Transverse colon (tissue), 4 donors: ENCODE measurements around the gene PEX13. TPM values are rescaled to one million over a fixed set of nuclear protein-coding genes. Genes with fewer than 3 reads are reported as not detected.
"Not testable (repeated sequence)": the region's sequence is repeated elsewhere in the genome, so short reads cannot be mapped to it uniquely, and the experiment has no call there.

Source experiments
- DNase-seq: peaks from one replicate; pipeline ENCODE4 v3.0.0-alpha.2; 2019
- H3K27ac ChIP-seq, 4 donors: fragments of 200-600 bp; sonication (generic); 2 replicates each; pipeline ENCODE4 v1.5.1; 2016 to 2018; ENCODE audit warnings: inconsistent platforms in 4 of 4
- H3K27me3 ChIP-seq: fragments of 200-600 bp; sonication (generic); 2 replicates; pipeline ENCODE4 v1.5.1; 2017; ENCODE audit warnings: inconsistent platforms
- H3K36me3 ChIP-seq, 4 donors: fragments of 200-600 bp; sonication (generic); 2 replicates each; pipeline ENCODE4 v1.5.1; 2017 to 2019; ENCODE audit warnings: inconsistent platforms in 4 of 4
- H3K4me1 ChIP-seq, 4 donors: fragments of 200-600 bp; sonication (generic); 2 replicates each; pipeline ENCODE4 v1.5.1; 2017 to 2020; ENCODE audit warnings: inconsistent platforms in 4 of 4
- H3K4me3 ChIP-seq, 4 donors: fragments of 200-600 bp; sonication (generic); 1 replicate in 1 of 4; 2 replicates in 3 of 4; pipeline versions ENCODE4 v1.5.1 to v1.6.1; 2017 to 2019; ENCODE audit warnings: inconsistent platforms in 4 of 4
- H3K9me3 ChIP-seq, 2 donors: fragments of 200-600 bp; sonication (generic); 2 replicates each; pipeline ENCODE4 v1.5.1; 2017 to 2019; ENCODE audit warnings: inconsistent platforms in 2 of 2
- EP300 ChIP-seq: sonication (generic); formaldehyde crosslinking; IDR thresholded peaks from one replicate; pipeline ENCODE4 v1.6.1; 2017; ENCODE audit warnings: antibody characterized with exemption, low read depth
- POLR2A ChIP-seq: fragments of 450-650 bp; IDR thresholded peaks from one replicate; pipeline ENCODE4 v1.6.1; 2016; ENCODE audit warnings: antibody characterized with exemption, mild to moderate bottlenecking, moderate library complexity
- POLR2AphosphoS5 ChIP-seq, 3 donors: sonication (generic); formaldehyde crosslinking; IDR thresholded peaks; one replicate each; pipeline ENCODE4 v1.6.1; 2016; ENCODE audit warnings: antibody characterized with exemption in 3 of 3
- WGBS, 2 donors: methylation state at CpG; one replicate each; pipeline ENCODE4 v1.1.5; 2018; ENCODE audit warnings: low coverage in 1 of 2; 5-methylcytosine and 5-hydroxymethylcytosine counted together
- in situ Hi-C, 4 donors: fragments of 200-750 bp; cut with MboI; loops; one replicate each; pipeline versions ENCODE4 v1.15.0 to v1.15.1; 2017; ENCODE audit warnings: low sequenced_read_pairs in 3 of 4, low pct_ligation_motif_present in 1 of 4, low pct_unique_long_range_greater_than_20kb in 1 of 4
- intact Hi-C: fragments of 100-400 bp; cut with DNase I; formaldehyde crosslinking; loops from one replicate; pipeline ENCODE4 v1.15.1; 2023; ENCODE audit warnings: low total_unique reads
- total RNA-seq, 4 donors: library from RNA; depleted of rRNA; stranded (reverse); fragments of >200 nt; gene quantifications; one replicate each; pipeline ENCODE4 v1.1.0, GENCODE V29; 2016
- TF ChIP-seq, protein P1 (sequence below), 5 experiments: fragments of 200-600 bp in 3 of 5; fragments of 450-650 bp in 2 of 5; sonication (generic) in 3 of 5; IDR thresholded peaks; 1 replicate in 2 of 5; 2 replicates in 3 of 5; pipeline ENCODE4 v1.5.1; 2016 to 2017; ENCODE audit warnings: antibody characterized with exemption in 5 of 5, inconsistent platforms in 3 of 5, mild to moderate bottlenecking in 2 of 5, moderate library complexity in 1 of 5

PEX13 gene
- total RNA-seq, 4 donors from 2014 or later, result 20.2 to 44.1 (median 34.6) TPM

- 69 to 75% methylated on average over 2 to 3 of the region's 3 CpGs for WGBS, 2 donors
- H3K4me3 ChIP-seq, result no peak overlapping the region
- H3K4me1 ChIP-seq, result no peaks in the 10 kb centered on the region
- no peak overlapping the region for H3K27ac ChIP-seq
- H3K27me3 ChIP-seq, result no peaks in the 10 kb centered on the region
- H3K9me3 ChIP-seq, result no peaks in the 10 kb centered on the region
- in situ Hi-C loops, result no loop called here
- TF ChIP-seq, protein P1, sequence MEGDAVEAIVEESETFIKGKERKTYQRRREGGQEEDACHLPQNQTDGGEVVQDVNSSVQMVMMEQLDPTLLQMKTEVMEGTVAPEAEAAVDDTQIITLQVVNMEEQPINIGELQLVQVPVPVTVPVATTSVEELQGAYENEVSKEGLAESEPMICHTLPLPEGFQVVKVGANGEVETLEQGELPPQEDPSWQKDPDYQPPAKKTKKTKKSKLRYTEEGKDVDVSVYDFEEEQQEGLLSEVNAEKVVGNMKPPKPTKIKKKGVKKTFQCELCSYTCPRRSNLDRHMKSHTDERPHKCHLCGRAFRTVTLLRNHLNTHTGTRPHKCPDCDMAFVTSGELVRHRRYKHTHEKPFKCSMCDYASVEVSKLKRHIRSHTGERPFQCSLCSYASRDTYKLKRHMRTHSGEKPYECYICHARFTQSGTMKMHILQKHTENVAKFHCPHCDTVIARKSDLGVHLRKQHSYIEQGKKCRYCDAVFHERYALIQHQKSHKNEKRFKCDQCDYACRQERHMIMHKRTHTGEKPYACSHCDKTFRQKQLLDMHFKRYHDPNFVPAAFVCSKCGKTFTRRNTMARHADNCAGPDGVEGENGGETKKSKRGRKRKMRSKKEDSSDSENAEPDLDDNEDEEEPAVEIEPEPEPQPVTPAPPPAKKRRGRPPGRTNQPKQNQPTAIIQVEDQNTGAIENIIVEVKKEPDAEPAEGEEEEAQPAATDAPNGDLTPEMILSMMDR (IDR thresholded peaks at IDR 0.05), result no peak
- no peak for TF ChIP-seq POLR2A
- TF ChIP-seq POLR2AphosphoS5 (IDR thresholded peaks at IDR 0.05), result no peak
- TF ChIP-seq EP300, result no peak
- intact Hi-C loops, result no loop called here
- H3K36me3 ChIP-seq, result no peaks in the 10 kb centered on the region
- DNase-seq, result no peak
Observed at GRCh38 chr2:60980071-60980815, 37.3 kb upstream of the PEX13 start.

DNA sequence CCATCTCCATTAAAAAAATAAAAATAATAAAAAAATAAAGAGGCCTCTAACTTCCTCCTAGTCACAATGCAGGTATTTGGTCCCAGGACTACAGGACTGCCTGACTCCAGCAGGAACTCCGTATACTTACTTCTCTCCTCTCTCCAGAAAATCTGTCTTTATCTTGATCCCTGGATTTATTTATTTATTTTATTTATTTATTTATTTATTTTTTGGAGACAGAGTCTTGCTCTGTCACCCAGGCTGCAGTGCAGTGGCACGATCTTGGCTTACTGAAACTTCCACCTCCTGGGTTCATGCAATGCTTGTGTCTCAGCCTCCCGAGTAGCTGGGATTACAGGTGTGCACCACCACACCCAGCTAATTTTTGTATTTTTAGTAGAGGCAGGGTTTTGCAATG, 35.5 kb upstream of the PEX13 start:
- in situ Hi-C loops, DNase-seq: not testable (repeated sequence)

GRCh38 chr2:60984720-60985119, 32.8 kb upstream of the PEX13 start:
- DNase-seq, result no peak
- H3K4me3 ChIP-seq, result no peak overlapping the region
- H3K27me3 ChIP-seq, result no peaks in the 10 kb centered on the region
- 67 to 85% methylated on average over 1 of the region's 1 CpG for WGBS, 2 donors
- no peaks in the 10 kb centered on the region for H3K9me3 ChIP-seq
- H3K36me3 ChIP-seq, result no peaks in the 10 kb centered on the region
- in situ Hi-C loops (no loop called here), intact Hi-C loops (no loop called here)
- H3K4me1 ChIP-seq, result no peaks in the 10 kb centered on the region
- TF ChIP-seq POLR2A, result no peak
- no peak for TF ChIP-seq POLR2AphosphoS5 (IDR thresholded peaks at IDR 0.05)
- TF ChIP-seq, protein P1 (IDR thresholded peaks at IDR 0.05), result no peak
- no peak for TF ChIP-seq EP300
- H3K27ac ChIP-seq, result no peak overlapping the region

More for the DNA sequence above, 35.5 kb upstream of the PEX13 start:
- H3K27me3 ChIP-seq, H3K9me3 ChIP-seq, H3K4me3 ChIP-seq, intact Hi-C loops, H3K27ac ChIP-seq, H3K36me3 ChIP-seq, H3K4me1 ChIP-seq: not testable (repeated sequence)
- 96 to 100% methylated on average over 3 of the region's 3 CpGs for WGBS, 2 donors

DNA sequence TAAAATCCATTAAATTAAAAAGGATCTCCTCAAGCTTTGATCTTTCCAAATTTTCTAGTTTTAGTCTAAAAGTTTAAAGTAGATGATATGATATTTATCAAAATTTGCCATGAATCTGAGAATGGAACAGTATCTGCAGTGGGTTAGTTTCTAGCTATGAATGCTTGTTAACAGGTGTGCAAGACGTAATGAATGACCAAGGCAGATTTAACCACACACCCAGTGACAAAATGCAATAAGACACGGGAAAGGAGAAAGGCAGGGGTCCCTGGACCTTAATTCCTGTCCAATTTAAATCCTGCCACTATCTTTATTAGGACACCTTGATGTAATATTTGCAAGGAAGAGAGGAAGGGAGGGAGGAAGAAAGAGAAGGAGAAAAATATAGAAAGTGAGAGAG, 30.5 kb upstream of the PEX13 start:
- DNase-seq, result no peak

GRCh38 chr2:60987656-60988055, 29.9 kb upstream of the PEX13 start:
- H3K9me3 ChIP-seq, H3K27me3 ChIP-seq, H3K36me3 ChIP-seq, H3K4me3 ChIP-seq, DNase-seq, in situ Hi-C loops, H3K27ac ChIP-seq, intact Hi-C loops, H3K4me1 ChIP-seq: not testable (repeated sequence)
- 88 to 91% methylated on average over 8 of the region's 8 CpGs for WGBS, 2 donors

More for the DNA sequence above, 30.5 kb upstream of the PEX13 start:
- Histone ChIP-seq H3K27me3 (no peaks in the 10 kb centered on the region), H3K4me3 (no peak overlapping the region), H3K9me3 (peaks cover 0 to 6% of the 10 kb centered on the region in 2 donors), H3K36me3 (no peaks in the 10 kb centered on the region), H3K4me1 (no peaks in the 10 kb centered on the region), H3K27ac (no peak overlapping the region)
- TF ChIP-seq POLR2AphosphoS5 (IDR thresholded peaks at IDR 0.05), result no peak
- TF ChIP-seq POLR2A, result no peak
- TF ChIP-seq EP300, result no peak
- TF ChIP-seq, protein P1 (IDR thresholded peaks at IDR 0.05), result no peak
- in situ Hi-C loops (no loop called here), intact Hi-C loops (no loop called here)
- 59 to 76% methylated on average over 2 of the region's 2 CpGs for WGBS, 2 donors
